Thoracic aorta (tissue), 2 donors: ENCODE data around the gene SLC22A16. TPM values are rescaled to one million over a fixed set of nuclear protein-coding genes. Genes with fewer than 3 reads are reported as not detected.

Experiments used
- ATAC-seq: fragments of 150-250 bp; one replicate; pipeline ENCODE4 v1.8.0; 2017; ENCODE audit warnings: low read depth; ENCODE audit not compliant: insufficient number of reproducible peaks, low FRiP score
- DNase-seq: peaks from one replicate; pipeline ENCODE4 v3.0.0-alpha.2; 2020; ENCODE audit warnings: low spot score
- H3K27ac ChIP-seq, 2 donors: fragments of 200-600 bp; sonication (generic); 1 replicate in 1 of 2; 2 replicates in 1 of 2; pipeline ENCODE4 v1.5.1; 2016; ENCODE audit warnings: mild to moderate bottlenecking in 2 of 2, moderate library complexity in 2 of 2
- H3K27me3 ChIP-seq: fragments of 200-600 bp; sonication (generic); replicated peaks from 2 replicates; pipeline ENCODE4 v1.6.0; 2016; ENCODE audit warnings: mild to moderate bottlenecking; ENCODE audit not compliant: insufficient read depth
- H3K36me3 ChIP-seq: fragments of 200-600 bp; sonication (generic); one replicate; pipeline ENCODE4 v1.5.1; 2016
- H3K4me1 ChIP-seq, 2 donors: fragments of 200-600 bp; sonication (generic); 1 replicate in 1 of 2; 2 replicates in 1 of 2; pipeline versions ENCODE4 v1.5.1 to v1.6.0; 2016; ENCODE audit warnings: low read depth in 2 of 2, mild to moderate bottlenecking in 1 of 2; ENCODE audit not compliant: control insufficient read depth in 1 of 2
- H3K4me3 ChIP-seq: fragments of 200-600 bp; sonication (generic); 2 replicates; pipeline ENCODE4 v1.5.1; 2016; ENCODE audit warnings: mild to moderate bottlenecking
- H3K9me3 ChIP-seq: fragments of 200-600 bp; sonication (generic); 2 replicates; pipeline ENCODE4 v1.5.1; 2016
- CTCF ChIP-seq: fragments of 200-600 bp; sonication (generic); IDR thresholded peaks from one replicate; pipeline ENCODE4 v1.5.1; 2019; ENCODE audit warnings: antibody characterized with exemption
- total RNA-seq, 2 donors: library from RNA; depleted of rRNA; stranded (reverse); fragments of >200 nt; gene quantifications; one replicate each; pipeline versions ENCODE4 v1.1.0 to v1.2.3, GENCODE V29; 2016

Gene SLC22A16
- total RNA-seq = 1 to 10 TPM in 1 of 2 donors, not detected in 1; 3.8 TPM

DNA sequence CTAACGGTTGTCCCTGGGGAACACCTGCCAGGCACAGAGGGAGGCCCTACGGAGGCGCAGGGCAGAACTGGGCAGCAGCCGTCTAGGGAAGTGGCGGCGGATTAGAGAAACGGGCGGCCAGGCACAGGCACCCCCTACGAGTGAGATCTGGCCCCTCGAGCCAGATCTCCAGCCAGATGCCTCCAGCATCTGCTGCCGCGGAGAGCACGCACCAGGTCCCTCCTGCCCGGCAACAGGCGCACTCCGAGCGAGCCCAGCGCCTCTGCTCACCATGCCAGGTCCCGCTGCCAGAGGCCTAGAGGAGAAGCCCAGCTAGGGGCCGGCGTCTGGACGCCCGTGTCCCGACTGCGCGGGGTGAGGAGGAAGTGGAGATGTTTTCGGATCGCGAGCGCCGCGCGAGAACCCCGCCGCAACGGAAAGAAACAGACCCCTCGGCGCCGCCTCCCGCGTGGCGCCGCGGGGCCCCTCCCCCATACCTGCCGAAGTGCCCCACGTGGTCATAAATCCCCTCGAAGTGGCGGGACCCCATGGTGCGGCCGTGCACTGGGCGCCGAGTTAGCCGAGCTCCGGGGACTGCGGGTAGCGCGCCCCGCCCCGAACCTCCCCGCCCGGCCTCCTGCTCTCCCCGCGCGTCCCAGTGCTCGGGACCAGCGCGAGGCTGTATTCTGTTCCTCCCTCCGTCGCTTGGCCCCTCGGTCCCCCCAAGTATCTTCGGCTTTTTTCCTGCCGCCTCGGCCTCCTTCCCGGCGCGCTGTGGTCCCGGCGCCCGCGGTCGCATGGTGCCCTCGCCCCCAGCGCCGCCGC lies at the start of gene SLC22A16:
Gene SLC22A16 (minus strand): TSS at position 568 of the 804 bp plus-strand sequence. CDS start 39 bp downstream, at position 529.
- Histone ChIP-seq H3K4me3 (peak within 1 kb of the TSS; percentile 64), H3K27ac (no peak within 1 kb of the TSS), H3K4me1 (no peaks in the 10 kb centered on the region), H3K27me3 (no peaks in the 10 kb centered on the region), H3K9me3 (no peaks in the 10 kb centered on the region), H3K36me3 (no peaks in the 10 kb centered on the region)
- DNase-seq (no peak), ATAC-seq (no peak)
- no peak for TF ChIP-seq CTCF

- Histone ChIP-seq H3K36me3 (no peaks in the 10 kb centered on the region), H3K4me3 (no peak overlapping the region), H3K9me3 (no peaks in the 10 kb centered on the region), H3K4me1 (peaks cover 8 to 15% of the 10 kb centered on the region in 2 donors), H3K27me3 (no peaks in the 10 kb centered on the region), H3K27ac (no peak overlapping the region)
- no peak for TF ChIP-seq CTCF
- DNase-seq (no peak), ATAC-seq (no peak)
These were observed 48.6 kb upstream of the SLC22A16 start for GRCh38 chr6:110525001-110525400.

DNA sequence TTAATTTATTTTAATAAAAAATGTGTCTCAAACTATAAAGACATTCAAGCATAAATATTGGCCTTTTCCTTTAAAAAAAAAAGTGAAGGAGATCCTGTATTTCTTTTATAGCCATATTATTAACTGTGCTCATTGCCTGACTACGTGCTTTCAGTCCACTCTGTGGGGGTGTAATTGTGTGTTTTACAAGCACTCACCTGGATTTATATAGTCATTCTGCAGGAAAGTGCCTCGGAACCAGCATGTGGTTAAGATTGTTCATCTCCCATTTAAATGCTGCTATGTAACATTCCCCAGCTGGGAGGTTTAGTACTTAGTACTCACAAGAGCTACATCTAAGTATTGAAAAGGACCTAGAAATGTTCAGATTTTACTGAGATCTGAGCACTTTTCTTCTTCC lies 47.9 kb upstream of the SLC22A16 start:
- no peak for DNase-seq
- H3K4me1 ChIP-seq = peaks cover 8 to 11% of the 10 kb centered on the region in 2 donors
- no peaks in the 10 kb centered on the region for H3K36me3 ChIP-seq
- H3K9me3 ChIP-seq = no peaks in the 10 kb centered on the region
- no peak for TF ChIP-seq CTCF
- no peak overlapping the region for H3K27ac ChIP-seq
- no peaks in the 10 kb centered on the region for H3K27me3 ChIP-seq
- no peak overlapping the region for H3K4me3 ChIP-seq
- no peak for ATAC-seq

DNA sequence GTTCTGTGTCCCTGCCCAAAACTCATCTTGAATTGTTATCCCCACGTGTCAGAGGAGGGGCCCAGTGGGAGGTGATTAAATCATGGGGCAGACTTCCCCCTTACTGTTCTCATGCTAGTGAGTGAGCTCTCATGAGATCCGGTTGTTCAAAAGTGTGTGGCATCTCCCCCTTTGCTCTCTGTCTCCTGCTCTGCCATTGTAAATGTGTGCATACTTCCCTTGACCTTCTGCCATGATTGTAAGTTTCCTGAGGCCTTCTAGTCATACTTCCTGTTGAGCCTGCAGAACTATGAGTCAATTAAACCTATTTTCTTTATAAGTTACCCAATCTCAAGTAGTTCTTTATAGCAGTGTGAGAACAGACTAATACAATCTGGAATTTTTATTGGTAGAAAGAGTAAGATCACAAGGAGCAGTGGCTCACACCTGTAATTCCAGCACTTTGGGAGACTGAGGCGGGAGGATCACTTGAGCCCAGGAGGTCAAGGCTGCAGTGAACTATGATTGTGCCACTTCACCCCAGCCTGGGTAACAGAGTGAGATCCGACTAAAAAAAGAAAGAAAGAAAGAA lies 47.1 kb upstream of the SLC22A16 start:
- Histone ChIP-seq H3K4me1 (peaks cover 3 to 6% of the 10 kb centered on the region in 2 donors), H3K9me3 (no peaks in the 10 kb centered on the region), H3K4me3 (no peak overlapping the region), H3K36me3 (no peaks in the 10 kb centered on the region), H3K27ac (no peak overlapping the region), H3K27me3 (no peaks in the 10 kb centered on the region)
- ATAC-seq = no peak
- no peak for TF ChIP-seq CTCF
- no peak for DNase-seq

DNA sequence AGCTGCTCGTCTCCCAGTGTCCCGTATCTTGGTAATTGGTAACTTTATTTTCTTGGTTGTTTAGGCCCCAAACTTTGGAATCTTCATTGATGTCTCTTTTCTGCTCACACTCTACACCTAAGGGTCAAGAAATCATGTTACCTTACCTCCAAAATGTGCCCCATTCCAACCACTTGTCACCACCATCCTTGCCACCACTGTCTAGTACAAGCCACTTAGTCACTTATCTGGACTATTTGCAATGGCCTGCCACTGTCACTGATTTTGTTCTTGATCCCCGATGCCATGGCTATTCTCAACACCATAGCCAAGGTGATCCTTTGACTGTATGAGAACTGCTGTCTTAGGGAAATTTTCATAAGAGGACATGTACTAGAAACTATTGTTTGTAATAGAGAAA lies 46.0 kb upstream of the SLC22A16 start:
- ATAC-seq = no peak
- Histone ChIP-seq H3K9me3 (no peaks in the 10 kb centered on the region), H3K27me3 (no peaks in the 10 kb centered on the region), H3K4me1 (no peaks in the 10 kb centered on the region), H3K36me3 (no peaks in the 10 kb centered on the region), H3K27ac (no peak overlapping the region), H3K4me3 (no peak overlapping the region)
- TF ChIP-seq CTCF = no peak
- no peak for DNase-seq
